T-helper 9 cell (primary cell): Measurements from ENCODE around the gene TOGARAM2.

Experiments used
- DNase-seq: peaks from one replicate; pipeline ENCODE4 v3.0.0-alpha.2; 2020

TOGARAM2 gene

GRCh38 chr2:29023188-29023587, 42.1 kb downstream of the TOGARAM2 start:
- no peak for DNase-seq

DNA sequence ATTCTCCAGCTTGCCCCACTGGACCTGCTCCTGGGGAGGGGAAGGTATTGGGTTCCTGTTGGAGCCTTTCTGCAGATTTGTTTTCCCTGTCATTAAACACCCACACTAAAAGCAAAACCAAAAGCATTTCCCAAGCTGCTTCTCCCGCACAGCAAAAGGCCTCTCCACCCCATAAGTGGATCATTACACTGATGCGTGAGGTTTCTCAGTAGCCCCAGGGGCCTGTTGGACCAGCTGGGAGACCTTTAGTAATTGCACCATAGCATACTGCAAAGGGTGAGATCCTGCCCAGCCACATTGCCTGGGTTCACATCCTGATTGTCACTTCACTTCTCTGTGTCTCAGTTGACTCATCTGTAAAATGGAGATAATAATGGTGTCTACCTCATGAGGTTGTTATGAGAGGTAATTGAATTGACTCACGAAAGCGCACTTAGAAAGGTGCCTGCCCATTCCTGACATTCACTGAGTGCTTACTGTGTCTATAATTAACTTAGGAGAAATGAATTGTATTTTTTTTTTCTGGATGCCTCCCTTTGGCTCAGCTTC, 43.9 kb downstream of the TOGARAM2 start:
- no peak for DNase-seq

DNA sequence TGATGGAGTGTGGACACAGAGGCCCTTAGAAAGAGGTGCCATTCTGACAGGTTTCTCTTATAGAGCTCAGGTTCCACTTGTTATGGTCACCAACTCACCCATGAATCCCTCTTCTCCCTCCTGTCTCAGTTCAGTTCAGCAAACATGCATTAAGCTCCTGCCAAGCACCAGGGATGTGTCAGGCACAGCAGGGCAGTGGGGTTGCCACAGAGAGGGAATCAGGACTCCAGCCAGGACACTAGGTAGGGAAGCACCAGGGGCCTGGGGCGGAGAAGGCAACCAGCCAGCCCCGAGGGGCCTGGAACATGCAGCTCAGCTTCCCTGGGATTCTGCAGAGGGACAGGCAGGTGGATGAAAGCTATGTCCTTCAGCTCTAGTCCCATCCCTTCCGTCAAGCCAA, 44.6 kb downstream of the TOGARAM2 start:
- DNase-seq, result no peak

GRCh38 chr2:29031046-29031445, 49.9 kb downstream of the TOGARAM2 start:
- DNase-seq, result no peak

- DNase-seq, result no peak
These were observed 51.1 kb downstream of the TOGARAM2 start for GRCh38 chr2:29032189-29032588.

- no peak for DNase-seq
These were observed 52.1 kb downstream of the TOGARAM2 start for GRCh38 chr2:29033172-29033571.

DNA sequence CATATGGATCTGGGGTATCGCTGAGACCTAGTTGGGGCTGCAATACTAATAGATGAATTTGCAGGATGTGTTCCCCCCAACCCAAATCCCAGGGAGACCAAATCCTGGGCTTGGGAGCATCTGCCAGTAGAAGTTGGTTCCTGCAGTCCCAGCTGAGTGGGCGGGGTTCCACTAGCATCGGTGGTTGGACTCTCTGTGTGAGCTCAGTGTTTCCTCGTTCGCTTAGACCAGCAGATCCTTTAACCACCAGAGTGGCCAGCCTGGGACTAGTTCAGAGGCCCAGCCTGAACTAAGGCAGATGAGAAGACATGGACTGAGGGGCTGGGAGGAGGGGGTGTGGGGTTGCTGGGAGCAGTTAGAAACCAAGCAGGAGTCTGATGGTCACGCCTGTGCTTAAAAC, 52.6 kb downstream of the TOGARAM2 start:
- DNase-seq, result no peak

DNA sequence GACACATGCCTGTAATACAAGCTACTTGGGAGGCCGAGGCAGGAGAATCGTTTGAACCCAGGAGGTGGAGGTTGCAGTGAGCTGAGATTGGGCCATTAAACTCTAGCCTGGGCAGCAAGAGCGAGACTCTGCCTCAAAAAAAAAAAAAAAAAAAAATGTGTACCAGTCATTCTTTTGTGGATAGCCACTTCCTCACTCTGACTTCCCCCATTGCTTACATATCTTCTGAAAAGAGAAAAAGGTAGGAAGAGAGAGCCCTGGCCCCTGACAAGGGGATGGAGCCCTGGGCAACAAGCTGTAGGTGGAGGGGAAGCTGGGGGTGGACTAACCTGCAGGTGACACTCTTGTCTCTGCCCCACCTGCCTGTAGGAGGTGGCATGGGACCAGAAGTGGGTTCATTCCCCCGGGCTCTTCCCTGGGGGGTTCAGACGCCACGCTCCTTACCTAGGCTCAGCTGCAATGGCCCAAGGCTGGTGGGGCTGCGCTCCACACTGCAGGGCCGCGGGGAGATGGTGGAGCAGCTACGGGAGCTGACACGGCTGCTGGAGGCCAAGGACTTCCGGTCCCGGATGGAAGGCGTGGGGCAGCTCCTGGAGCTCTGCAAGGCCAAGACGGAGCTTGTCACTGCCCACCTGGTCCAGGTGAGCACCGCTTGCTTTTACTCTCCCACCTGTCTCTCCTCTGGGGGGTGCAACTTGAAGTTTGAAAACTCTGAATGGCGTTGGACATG, 54.1 kb downstream of the TOGARAM2 start:
- DNase-seq, result no peak

DNA sequence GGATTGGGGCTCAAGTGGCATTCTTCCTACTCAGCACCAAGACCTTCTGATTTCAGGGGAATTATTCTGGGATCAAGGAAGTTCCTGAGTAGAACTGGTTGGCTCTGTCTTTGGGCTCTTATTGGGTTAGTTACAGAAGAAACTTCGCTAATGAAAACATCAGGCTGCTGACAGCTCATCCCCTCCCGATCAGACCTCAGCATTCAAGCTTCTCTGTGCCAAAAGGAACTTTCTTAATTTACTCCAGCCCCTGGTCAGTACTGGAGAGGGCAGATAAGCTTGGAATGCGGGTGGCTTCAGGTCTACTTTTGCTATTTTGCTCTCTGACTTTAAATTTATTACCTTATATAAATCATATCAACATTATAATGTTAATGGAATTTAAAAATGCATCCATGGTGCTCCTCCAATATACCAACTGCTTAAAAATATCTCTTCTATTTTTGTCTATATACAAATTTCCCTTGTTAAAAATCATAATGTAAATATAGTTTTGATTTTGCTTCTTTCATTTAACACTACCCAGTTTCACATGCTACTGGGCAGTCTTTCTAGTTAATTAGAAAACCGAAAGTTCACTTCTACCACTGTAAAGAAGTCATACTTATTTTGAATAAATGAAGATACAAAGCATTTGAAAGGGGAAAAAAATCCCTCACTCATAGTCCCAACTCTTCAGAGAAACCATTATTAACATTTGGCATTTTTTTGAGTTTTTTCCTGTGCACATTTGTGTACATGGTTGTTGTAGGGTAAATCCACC, 58.8 kb downstream of the TOGARAM2 start:
- no peak for DNase-seq

DNA sequence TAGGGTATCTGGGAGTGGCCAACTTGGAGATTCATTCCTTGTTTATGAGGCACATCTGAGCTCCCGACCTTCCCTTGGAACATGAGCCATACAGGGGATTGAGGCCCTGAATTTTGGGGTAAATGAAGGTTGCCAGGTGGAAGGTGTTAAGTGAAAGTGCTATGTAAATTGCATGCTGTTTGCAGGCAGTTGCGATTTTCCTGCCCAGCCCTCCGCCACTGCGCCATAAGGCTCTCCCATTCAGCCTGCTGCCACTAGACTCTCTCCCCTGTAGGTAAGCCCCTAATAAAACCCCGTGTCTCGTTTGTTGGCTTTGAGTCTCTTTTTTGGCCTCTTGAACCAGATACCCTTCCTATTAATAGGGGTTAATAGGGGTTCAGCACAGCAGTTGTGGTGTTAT, 59.5 kb downstream of the TOGARAM2 start:
- no peak for DNase-seq

DNA sequence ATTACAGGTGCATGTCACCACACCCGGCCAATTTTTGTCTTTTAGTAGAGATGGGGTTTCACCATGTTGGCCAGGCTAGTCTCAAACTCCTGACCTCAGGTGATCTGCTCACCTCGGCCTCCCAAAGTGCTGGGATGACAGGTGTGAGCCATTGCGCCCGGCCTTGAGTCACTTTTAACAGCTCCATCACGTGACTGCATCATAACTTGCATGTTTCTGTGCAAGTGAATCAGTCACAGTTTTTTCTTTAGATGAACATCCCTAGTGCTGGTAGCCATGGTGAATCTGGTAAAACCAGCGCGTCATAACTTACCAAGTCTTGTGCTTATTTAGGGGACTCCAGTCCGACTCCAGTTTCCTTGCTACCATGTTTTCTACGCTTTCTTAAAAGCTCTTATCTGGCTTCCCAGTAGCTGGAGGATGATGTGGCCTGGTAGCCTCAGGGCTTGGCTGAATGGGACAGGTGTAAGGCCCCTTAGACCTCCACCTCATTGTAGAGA, 60.1 kb downstream of the TOGARAM2 start:
- DNase-seq, result no peak

DNA sequence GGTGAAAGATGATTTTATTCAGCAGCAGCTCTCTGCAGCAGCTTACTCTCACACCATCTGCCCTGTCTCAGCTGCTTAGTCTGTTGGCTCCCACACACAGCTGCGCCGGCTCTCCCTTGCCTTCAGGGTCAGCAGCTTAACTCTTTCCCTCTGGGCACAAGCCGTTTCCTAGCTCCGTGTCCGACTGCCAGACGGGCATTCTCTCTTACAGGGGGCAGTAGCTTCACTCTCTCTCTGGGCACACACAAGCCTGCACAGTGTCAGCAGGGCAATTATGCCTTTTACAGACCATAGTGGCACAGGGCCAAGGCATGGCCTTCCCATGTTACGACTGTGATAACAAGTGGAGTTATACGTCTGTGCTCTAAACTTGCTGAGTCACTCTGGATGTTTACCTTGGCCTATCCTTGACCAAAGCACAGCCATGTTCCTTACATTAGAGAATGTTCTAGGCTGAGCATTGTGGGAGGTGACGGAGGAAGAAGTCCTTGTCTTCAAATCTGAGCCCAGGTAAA, 61.5 kb downstream of the TOGARAM2 start:
- no peak for DNase-seq

- no peak for DNase-seq
These were observed 63.4 kb downstream of the TOGARAM2 start for GRCh38 chr2:29044459-29044858.

DNA sequence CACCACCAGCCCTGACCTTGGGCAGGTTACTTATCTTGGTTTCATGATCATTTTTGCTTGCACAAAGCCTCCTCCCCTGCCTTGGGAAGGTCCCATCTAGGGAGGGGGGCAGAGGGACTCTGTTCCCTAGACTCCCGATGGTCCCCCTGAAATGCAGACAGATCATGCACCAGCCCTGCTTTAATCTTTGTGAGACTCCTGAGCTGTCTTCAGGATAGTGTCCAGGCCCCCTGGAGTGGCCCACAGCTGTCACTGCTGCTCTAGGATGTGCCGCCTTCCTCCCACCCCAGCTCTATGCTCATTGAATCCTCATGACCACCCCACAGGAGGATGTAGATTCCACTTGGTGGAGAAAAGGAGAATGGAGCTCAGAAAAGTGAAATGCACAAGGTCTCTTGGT, 65.2 kb downstream of the TOGARAM2 start:
- no peak for DNase-seq

DNA sequence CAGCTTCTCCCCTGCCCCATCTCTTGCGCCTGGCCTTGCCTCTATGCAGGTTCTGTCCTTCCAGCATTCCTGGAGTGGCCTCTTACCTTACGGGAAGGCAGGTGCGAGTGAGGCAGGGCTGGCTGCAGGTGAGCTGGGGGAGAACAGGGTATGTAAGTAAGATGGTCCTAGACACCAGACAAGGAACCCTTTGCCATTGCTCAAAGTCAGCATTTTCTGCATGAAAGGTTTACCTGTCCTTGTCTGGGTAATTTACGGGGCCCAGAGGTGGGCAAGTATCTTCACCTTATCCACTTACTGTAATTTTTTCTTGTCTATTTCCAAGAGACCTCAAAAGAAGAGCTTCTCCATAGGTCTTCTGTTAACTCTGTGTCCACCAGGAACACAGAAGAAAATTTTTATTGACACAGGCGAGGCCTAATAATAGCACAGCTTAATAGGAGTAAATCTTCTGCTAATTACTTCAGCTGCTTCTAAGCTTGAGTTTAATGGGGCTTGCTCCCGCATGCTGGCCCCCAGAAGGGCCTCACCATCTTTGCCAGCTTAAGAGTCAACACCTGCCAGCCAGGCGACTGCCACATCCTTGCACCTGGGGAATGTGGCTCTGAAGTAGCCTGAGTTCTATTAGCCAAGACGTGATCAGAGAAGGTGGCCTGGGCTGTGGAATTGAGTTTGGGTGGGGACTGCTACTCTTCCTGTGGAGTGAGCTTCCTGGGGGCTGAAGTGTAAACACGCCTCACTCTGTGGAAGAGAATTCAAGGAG, 66.2 kb downstream of the TOGARAM2 start:
- DNase-seq, result no peak

DNA sequence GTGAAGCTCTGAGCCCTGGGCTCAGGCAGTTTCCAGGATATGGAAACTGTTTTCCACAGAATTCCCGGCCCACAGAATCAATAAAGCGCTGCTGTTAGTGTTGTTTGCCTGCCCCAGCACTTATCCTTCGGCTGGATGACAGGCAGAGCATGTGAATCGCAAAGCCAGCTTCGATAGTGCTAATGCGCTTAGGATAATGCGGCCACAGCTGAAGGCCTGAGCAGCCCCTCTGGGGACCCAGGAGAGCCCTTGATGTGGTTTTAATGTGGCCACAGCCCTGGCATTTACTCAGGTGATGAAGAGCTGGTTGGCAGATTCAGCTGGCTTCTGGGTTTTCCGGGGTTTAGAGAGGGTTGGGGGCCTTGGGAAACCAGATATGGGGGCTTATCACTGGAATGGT, 69.5 kb downstream of the TOGARAM2 start:
- DNase-seq, result no peak

DNA sequence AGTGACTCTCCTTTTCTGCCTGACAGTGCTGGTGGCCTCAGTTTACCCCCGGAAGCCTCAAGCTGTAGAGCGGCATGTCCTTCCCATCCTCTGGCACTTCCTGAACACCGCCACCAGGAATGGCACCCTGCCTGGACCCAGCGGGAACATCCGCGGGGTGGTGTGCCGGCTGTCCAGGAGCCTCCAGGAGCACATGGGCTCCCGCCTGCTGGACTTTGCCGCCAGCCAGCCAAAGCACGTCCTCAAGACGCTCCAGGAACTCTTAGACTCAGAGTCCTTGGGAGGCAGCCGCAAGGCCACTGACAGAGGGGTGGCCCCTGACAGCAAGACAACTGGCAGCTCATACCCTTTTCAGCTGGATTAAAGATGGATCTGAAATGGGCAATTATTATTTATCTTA, 70.6 kb downstream of the TOGARAM2 start:
- DNase-seq, result no peak

DNA sequence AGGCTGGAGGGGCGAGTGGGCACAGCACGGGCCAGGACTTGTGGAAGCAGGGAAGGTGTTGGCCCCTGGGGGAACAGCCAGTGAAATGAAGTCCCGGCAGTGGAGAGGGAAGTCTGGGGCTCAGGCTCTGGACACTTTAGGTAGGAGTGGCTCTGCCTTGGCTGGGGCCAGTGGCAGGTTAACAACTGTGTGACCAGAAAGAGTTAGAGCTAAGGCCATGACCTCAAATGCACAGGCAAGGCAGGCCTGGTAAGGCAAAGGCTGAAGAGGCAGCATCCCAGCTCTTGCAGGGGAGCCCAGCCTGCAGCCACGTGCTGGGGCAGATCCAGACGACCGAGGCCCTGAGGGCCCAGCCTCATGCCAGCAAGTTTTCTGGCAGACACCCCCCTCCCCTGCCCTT, 71.7 kb downstream of the TOGARAM2 start:
- no peak for DNase-seq

DNA sequence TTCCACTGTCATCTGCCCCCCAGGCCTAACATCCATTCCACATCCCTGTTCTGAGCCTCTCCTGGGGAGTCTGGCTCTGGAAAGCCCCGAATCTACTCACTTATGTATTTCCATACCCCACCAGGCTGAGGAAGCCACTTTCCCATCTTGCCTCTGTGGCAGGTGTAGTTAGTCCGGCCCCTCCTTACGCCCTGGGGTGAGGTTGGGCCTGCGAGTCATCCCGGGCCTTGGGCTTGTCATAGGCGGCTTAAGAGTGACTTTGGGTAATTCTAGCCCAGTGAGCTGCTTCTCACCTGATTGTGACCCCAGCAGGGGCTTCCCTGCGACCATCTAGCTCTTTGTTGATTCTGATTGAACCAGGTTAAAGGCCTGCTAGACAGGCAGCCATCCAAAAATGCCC, 72.1 kb downstream of the TOGARAM2 start:
- no peak for DNase-seq

DNA sequence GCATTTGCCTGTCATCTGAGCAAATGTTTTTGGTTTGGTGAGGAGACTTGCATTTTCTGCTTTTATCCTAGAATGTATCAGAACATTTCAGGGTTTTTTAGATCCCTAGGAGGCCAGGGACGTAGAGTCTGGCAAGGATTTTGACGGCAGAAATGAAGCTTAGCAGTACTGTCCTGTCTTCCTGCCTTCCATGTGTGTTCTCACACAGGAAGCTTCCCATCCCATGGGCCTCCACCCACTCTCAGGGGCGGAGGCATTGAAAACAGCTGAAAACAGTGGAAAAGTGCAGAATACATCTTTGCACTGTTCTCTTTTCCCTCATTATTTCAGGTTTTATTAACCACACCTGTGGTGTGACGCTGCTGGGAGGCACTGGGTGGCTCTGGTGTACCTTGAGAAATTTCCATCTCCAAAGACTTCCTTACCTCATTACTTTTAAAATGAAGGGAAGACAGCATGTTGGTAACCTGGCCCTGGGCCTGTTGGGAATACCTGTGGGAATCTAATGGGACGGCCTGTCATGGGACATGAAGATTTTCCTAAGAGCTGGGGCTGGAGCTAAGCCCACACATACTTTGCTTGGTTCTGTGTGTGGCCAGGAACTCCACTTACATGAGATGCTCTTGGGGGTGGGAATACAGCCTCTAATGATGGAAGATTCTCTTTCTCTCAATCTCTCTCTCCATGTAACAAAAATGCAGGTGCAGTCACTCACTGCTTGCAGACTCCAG, 72.7 kb downstream of the TOGARAM2 start:
- no peak for DNase-seq

GRCh38 chr2:29054430-29054829, 73.3 kb downstream of the TOGARAM2 start:
- DNase-seq, result no peak

GRCh38 chr2:29055601-29056000, 74.5 kb downstream of the TOGARAM2 start:
- DNase-seq, result no peak
